GM19193 (cell line): ENCODE results near the gene STPG3.
A peak's percentile ranks its signal among the peaks of the same experiment; 100 is the strongest.

Experiments
- POLR2A ChIP-seq: IDR thresholded peaks from 4 replicates; pipeline ENCODE4 v1.6.1; 2011; ENCODE audit not compliant: insufficient read depth, insufficient read length; ENCODE audit errors: extremely low read depth

The STPG3 gene

GRCh38 chr9:137235424-137236237 is 15.5 kb upstream of the STPG3 start:
- TF ChIP-seq POLR2A, result no peak

- peak; percentile 36 for TF ChIP-seq POLR2A
Observed at GRCh38 chr9:137236238-137236935, 14.7 kb upstream of the STPG3 start.

GRCh38 chr9:137236936-137237421 is 14.1 kb upstream of the STPG3 start:
- no peak for TF ChIP-seq POLR2A

- no peak for TF ChIP-seq POLR2A
Observed at GRCh38 chr9:137237759-137238726, 13.0 kb upstream of the STPG3 start.

GRCh38 chr9:137240318-137240840 is 10.7 kb upstream of the STPG3 start:
- peak; percentile 50 for TF ChIP-seq POLR2A

- TF ChIP-seq POLR2A, result peak; percentile 100
Observed at GRCh38 chr9:137240841-137241489, 10.1 kb upstream of the STPG3 start, which contains the start of gene TUBB4B. Gene TUBB4B (plus strand): TSS chr9:137241287. CDS start chr9:137241361, 74 bp downstream.

- TF ChIP-seq POLR2A, result no peak
Observed at GRCh38 chr9:137241490-137242268, 9.4 kb upstream of the STPG3 start.

- no peak for TF ChIP-seq POLR2A
Observed at GRCh38 chr9:137242269-137243203, 8.6 kb upstream of the STPG3 start.

GRCh38 chr9:137243626-137244485 is 7.2 kb upstream of the STPG3 start:
- peak; percentile 57 for TF ChIP-seq POLR2A

- TF ChIP-seq POLR2A, result no peak
Observed at GRCh38 chr9:137244486-137245449, 6.3 kb upstream of the STPG3 start.
